ENCODE data around the gene NT5DC1.
"Not testable (repeated sequence)": the region's sequence is repeated elsewhere in the genome, so short reads cannot be mapped to it uniquely, and the experiment has no call there.

The NT5DC1 gene

GRCh38 chr6:116094041-116094440 lies 6.6 kb upstream of the NT5DC1 start:
- no peak for DNase-seq

DNA sequence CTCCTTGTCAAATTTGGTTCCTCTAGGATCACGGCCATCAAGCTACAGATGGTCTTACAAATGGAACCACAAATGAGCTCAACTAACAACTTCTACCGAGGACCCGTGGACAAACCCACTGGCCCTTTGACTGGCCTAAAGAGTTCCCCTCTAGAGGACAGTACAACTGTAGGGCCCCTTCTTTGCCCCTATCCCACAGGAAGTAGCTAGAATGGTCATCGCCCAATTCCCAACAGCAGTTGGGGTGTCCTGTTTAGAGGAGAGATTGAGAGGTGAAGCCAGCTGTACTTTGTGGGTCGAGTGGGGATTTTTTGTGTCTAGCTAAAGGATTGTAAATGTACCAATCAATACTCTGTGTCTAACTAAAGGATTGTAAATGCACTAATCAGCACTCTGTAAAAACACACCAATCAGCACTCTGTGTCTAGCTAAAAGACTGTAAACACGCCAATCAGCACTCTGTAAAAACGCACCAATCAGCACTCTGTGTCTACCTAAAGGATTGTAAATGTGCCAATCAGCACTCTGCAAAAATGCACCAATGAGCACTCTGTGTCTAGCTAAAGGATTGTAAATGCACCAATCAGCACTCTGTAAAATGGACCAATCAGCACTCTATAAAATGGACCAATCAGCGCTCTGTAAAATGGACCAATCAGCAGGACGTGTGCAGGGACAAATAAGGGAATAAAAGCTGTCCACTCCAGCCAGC lies 4.4 kb upstream of the NT5DC1 start:
- not testable (repeated sequence) for DNase-seq

GRCh38 chr6:116096979-116097816 lies 3.5 kb upstream of the NT5DC1 start:
- DNase-seq = no peak

- DNase-seq = no peak
Measured at GRCh38 chr6:116099036-116099435, 1.6 kb upstream of the NT5DC1 start.

- DNase-seq = no peak
Measured at GRCh38 chr6:116101302-116101718, 657 bp downstream of the NT5DC1 start.

GRCh38 chr6:116101790-116102189 lies 1.1 kb downstream of the NT5DC1 start:
- DNase-seq = no peak

GRCh38 chr6:116102873-116103272 lies 2.2 kb downstream of the NT5DC1 start:
- no peak for DNase-seq

DNA sequence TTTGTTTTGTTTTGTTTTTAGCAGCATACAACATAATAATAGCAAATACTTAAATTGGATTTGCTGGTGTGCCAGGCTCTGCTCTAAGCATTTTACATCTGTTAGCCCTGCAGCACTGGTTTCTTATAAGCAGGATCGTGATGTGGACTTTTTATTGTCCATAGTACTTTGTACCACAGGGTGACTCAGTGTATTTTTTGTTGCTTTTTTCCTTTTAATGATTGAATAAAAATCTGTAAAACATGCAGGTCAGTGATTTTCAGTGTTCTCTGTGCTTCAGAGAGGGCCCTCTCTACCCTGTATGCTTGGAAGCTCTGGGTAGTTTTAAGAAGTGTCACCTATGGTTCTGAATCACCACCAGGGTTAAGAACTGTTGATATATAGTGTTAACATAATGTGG lies 4.0 kb downstream of the NT5DC1 start:
- no peak for DNase-seq

- no peak for DNase-seq
Measured at GRCh38 chr6:116105247-116105646, 4.6 kb downstream of the NT5DC1 start.

DNA sequence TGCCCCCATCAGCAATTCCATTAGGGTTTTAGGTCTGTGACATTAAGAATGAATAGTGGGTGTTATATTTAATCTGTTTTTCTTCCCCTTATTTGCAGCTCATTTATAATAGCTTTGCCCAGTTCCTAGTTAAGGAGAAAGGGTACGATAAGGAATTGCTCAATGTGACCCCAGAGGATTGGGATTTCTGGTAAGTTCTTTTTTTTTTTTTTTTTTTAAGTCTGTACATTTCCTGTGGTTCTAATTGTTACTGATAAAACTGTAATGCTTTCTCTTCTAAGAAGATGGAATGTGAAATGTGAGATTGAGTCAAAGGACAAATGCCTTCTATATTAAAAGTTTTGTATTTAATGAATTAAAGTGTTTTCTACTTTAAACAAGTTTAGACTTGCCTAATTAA lies 5.5 kb downstream of the NT5DC1 start:
- no peak for DNase-seq

DNA sequence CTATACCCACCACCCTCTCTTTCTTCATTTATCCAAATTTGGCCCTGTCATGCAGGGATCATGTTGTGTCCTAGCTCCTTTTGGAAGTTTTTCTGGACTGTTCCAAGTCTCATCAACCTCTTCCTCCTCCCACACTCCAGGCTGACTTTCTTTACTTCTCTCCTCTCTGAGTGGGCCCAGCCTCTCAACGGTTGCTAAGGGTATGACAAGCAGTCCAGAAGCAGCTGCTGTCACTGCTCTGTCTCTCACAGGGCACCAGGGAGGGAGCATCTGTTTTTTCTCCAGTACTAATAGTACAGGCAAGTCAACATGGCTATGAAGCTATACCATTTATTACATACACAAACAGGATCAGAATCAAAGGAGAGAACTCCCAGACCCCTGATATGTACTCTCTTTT lies 8.2 kb downstream of the NT5DC1 start:
- DNase-seq = no peak

DNA sequence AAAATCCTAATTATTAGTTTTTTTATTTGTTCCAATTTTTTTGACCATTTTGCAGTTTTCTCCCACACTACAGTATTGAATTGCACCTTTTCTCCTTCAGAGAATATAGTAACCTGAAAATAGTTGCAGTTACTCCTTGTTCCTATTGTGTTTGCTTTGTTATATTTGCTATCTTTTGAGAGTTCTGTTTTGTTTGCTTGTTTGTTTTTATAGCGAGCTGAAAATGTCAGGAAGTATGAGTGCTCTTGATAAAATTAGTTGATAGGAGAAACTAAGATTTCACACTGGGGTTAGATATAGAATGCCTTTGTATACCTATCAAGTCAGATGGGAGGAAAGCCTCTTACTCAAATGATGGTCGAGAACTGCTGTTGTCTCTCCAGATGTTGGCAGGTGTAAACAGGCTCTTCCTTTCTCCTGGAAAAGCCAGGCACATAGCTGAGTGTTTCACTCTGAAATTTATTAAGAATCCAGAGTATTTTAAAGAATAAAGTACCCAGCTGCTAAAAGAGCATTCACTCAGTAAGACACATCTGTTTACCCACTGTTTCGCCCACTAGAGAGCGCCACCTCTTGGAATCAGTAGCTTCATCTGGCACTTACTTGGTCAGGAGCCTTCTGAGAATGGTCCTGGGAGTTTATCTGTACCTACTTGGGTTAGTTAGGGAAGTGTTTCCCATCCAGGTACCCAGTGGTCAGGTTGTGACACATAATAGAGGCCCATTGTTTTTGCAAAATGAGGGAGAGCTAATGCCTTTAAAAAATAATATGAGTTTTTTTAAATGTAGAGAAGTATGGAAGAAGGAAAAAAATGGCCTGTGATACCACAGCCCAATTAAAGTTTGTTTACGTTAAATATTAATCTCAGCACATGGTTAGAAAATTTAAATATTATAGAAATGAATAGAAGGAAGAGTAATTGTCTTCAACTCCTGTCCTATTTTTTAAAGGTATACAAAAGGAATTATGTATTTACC lies 11.2 kb downstream of the NT5DC1 start:
- DNase-seq = peak; percentile 22

DNA sequence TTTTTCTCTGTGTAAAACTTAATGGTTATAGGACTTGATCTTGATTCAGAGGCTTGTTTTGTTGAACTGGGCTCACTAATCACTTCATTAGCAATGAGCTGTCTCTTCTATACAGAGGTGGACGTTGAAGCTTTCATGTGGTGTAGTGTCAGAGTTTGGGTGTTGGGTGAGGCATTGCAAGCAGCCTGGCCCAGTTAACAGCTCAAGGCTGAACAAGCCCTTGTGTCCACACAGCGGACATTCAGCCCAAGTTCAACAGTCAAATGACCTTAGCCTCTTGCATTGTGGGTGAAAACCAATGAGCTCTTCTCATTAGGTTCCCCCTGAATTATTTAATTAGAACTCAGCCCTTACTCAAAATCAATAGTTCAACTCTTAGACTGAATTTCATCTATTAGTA lies 12.7 kb downstream of the NT5DC1 start:
- no peak for DNase-seq

DNA sequence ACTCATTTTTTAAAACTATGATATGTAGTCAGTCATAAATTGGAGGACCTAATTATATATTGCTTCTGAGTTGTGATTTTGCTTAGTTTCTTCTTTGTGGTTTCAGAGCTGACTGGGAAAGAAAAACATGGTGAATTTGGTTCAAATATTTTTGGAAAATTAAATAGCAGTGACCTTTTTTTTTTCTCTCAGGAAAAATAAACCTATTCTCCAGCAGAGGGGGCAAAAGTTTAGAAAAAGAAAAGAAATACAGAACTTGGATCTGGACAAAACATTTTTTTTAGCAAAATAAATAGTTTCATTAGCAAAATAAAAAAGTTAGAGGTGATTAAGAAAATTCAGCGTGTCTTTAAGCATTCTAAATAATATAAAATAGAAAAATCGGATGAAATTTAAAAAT lies 15.1 kb downstream of the NT5DC1 start:
- no peak for DNase-seq

- no peak for DNase-seq
Measured at GRCh38 chr6:116118608-116119007, 18.0 kb downstream of the NT5DC1 start.

DNA sequence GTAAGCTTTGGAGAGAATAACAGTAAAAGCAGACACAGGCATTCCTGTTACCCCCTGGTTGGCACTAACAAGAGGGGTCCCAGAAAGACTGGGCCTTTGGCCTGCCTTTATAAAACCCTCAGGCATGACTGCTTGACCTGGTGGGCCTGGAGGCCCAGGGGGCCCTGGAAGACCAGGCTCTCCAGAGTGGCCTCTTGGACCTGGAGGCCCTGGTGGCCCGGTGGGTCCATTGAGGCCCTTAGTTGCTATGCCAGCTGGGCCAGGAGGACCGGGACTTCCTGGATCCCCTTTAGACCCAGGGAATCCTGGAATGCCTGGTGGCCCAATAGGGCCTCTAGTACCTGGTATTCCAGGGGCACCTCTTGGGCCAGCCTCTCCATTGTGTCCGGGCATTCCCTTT lies 19.8 kb downstream of the NT5DC1 start:
- no peak for DNase-seq

- DNase-seq = no peak
Measured at GRCh38 chr6:116126032-116126431, 25.4 kb downstream of the NT5DC1 start, which contains the start of gene COL10A1. TSS of gene COL10A1 (minus strand) at chr6:116126132. CDS start at chr6:116125492, 640 bp downstream.

DNA sequence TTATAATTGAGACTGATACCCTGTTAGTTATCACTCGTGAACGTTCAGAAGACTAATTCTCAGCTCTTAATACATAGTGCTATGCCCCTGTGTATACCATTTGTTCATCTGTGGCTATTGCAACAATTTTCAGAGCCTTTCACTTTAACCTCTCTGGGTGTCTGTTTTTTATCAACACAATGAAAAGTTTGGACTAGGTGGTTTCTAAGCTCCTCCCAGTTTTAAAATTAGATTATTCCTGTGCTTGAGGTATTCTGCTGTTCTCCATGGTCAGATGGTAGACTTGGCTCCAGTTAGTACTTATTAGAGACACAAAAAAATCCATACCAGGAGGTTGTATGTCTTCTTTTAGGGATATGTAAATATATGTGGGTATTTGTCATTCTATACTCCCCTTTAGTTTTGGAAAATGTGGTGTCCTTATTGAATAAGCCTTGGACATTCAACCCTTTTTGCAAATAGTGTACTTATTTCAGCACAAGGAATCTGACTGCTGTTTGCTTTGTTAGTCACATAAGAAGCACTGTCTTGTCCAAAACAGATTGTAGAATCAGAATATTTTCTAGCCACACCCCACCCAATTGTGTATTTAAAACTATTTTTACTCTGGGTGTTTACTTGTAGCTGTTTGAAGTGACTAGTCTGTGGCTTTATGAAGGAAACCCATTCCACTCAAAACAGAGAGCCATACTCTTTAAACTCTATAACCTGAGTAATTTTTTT lies 27.3 kb downstream of the NT5DC1 start:
- DNase-seq = no peak

DNA sequence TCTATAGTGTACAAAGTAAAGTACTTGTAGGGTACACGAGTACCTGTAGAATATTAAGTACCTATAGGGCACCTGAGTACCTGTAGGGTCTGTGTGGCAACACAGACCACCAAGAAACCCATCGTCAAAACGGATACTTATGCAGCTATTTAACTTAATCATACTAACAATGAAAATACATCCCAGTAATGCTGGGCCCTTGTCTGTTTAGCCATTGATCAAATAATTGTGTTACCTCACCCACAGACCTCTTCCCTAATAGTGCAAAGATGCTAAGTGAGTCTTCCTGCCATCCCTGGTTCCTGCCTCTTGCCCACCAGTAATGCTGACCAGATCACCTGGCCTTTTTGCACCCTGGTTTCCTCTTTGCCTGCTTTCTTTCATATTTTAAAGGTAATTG lies 32.8 kb downstream of the NT5DC1 start:
- DNase-seq = no peak

- no peak for DNase-seq
Measured at GRCh38 chr6:116136373-116136772, 35.7 kb downstream of the NT5DC1 start.

DNA sequence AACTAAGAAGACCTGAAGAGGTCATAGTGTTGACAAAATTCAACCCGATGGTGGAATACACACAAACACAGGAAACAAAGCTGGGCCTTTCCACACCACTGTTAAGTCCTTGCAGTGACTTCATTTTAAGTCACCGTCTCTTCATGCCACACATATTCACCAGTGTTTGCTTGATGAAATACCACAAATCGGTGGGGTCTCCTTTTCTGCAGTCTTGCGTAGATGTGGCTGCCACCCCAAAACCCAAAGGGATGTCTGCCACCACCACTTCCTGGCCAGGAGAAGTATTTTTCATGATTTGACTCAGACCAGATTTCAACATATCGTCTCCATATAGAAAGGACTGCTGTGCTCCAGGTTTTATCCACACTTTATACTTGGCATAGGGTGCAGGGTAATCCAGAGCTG lies 36.3 kb downstream of the NT5DC1 start:
- DNase-seq = no peak

DNA sequence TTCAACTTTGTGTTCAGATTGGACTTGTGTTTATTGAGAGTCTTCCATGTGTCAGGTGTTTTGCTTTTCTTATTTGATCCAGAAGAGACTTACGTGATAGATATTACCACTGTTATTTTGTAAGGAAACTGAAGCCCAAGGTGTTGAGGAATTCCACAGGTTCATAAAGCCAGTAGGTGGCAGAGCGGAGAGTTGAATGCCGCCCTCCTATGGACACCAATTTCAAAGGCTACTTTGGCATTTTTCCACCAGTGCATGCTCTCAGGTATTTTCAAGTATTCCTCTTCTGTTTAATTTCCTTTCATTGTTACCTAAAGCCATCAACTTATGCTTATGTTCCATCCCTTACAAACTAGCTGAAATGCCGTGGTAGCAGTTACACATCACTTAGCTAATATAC lies 39.3 kb downstream of the NT5DC1 start:
- no peak for DNase-seq
